Activated CD8-positive, alpha-beta T cell treated with anti-CD3 and anti-CD28 coated beads, Interleukin-2, amount 10 ng/mL, durations not matched to agents 7 days and 5 days (primary cell): ENCODE measurements around the gene CRYBB1. TPM values are rescaled to one million over a fixed set of nuclear protein-coding genes. Genes with fewer than 3 reads are reported as not detected.
A peak's percentile ranks its signal among the peaks of the same experiment; 100 is the strongest.

Source experiments
- ATAC-seq: fragments of 150-1000 bp; cut with Tn5 transposase; one replicate; pipeline ENCODE4 v1.10.0; 2021; ENCODE audit warnings: moderate library complexity
- CTCF ChIA-PET: fragments of 350-600 bp; sonication (Branson Sonifier 250); formaldehyde crosslinking; loops from one replicate; lab custom pipeline; 2021; ENCODE audit warnings: antibody characterized with exemption; lab: Charles Lee
- POLR2A ChIA-PET: fragments of 350-600 bp; sonication (Branson Sonifier 250); formaldehyde crosslinking; loops from one replicate; lab custom pipeline; 2021; ENCODE audit warnings: antibody characterized with exemption; lab: Charles Lee
- DNase-seq: peaks from one replicate; pipeline ENCODE4 v3.0.0-alpha.2; 2020
- H3K27ac Mint-ChIP-seq: one replicate; pipeline ENCODE4 v1.8.0; 2021; ENCODE audit warnings: mild to moderate bottlenecking, mixed read lengths
- H3K27me3 Mint-ChIP-seq: one replicate; pipeline ENCODE4 v1.8.0; 2021; ENCODE audit warnings: low read depth, mixed read lengths
- H3K36me3 Mint-ChIP-seq: one replicate; pipeline ENCODE4 v1.8.0; 2021; ENCODE audit warnings: low read depth, mixed read lengths
- H3K4me1 Mint-ChIP-seq: one replicate; pipeline ENCODE4 v1.8.0; 2021; ENCODE audit warnings: low read depth, mixed read lengths
- H3K4me3 Mint-ChIP-seq: one replicate; pipeline ENCODE4 v1.8.0; 2021; ENCODE audit warnings: mild to moderate bottlenecking, mixed read lengths
- H3K9me3 Mint-ChIP-seq: one replicate; pipeline ENCODE4 v1.8.0; 2022; ENCODE audit warnings: mixed read lengths; ENCODE audit not compliant: insufficient read depth
- total RNA-seq, 2 experiments: library from RNA; stranded (reverse); gene quantifications; one replicate each; pipeline ENCODE4 v1.2.3, GENCODE V29; 2021

CRYBB1 gene
- total RNA-seq, 2 experiments from 2014 or later, result not detected

- Mint-ChIP-seq H3K4me1 (peaks cover 49% of the 10 kb centered on the region), H3K4me3 (no peak overlapping the region), H3K27me3 (no peaks in the 10 kb centered on the region), H3K9me3 (no peaks in the 10 kb centered on the region), H3K27ac (no peak overlapping the region), H3K36me3 (peaks cover 34% of the 10 kb centered on the region)
- DNase-seq (no peak), ATAC-seq (no peak)
- ChIA-PET CTCF (interaction anchor here (1.0 to 2.3 kb wide), 2 partner anchors 61 to 103 kb away, joined by 3 to 6 read pairs; no protein-coding TSS in a partner anchor), POLR2A (no interaction called here)
Measured at GRCh38 chr22:26564181-26564580, 53.6 kb downstream of the CRYBB1 start.

GRCh38 chr22:26563022-26563421 is 54.8 kb downstream of the CRYBB1 start:
- DNase-seq, result peak; percentile 35
- Mint-ChIP-seq H3K9me3 (no peaks in the 10 kb centered on the region), H3K27ac (no peak overlapping the region), H3K27me3 (no peaks in the 10 kb centered on the region), H3K4me1 (peaks cover 46% of the 10 kb centered on the region), H3K36me3 (peaks cover 30% of the 10 kb centered on the region), H3K4me3 (no peak overlapping the region)
- ChIA-PET CTCF (interaction anchor here (2.3 kb wide), 1 partner anchor 60 kb away, joined by 6 read pairs; no protein-coding TSS in a partner anchor), POLR2A (no interaction called here)
- no peak for ATAC-seq

GRCh38 chr22:26561756-26562417 is 55.9 kb downstream of the CRYBB1 start:
- Mint-ChIP-seq H3K9me3 (no peaks in the 10 kb centered on the region), H3K36me3 (peaks cover 28% of the 10 kb centered on the region), H3K27ac (peak overlapping the region; percentile 22), H3K27me3 (no peaks in the 10 kb centered on the region), H3K4me3 (no peak overlapping the region), H3K4me1 (peaks cover 41% of the 10 kb centered on the region)
- DNase-seq, result no peak
- no peak for ATAC-seq
- ChIA-PET POLR2A (interaction anchor here (0.6 kb wide), 1 partner anchor 15 kb away, joined by 3 read pairs; no protein-coding TSS in a partner anchor), CTCF (interaction anchor here (0.8 to 2.3 kb wide), 3 partner anchors 11 to 59 kb away, joined by 3 to 6 read pairs (median 4); no protein-coding TSS in a partner anchor)

GRCh38 chr22:26559961-26560575 is 57.8 kb downstream of the CRYBB1 start:
- no peak for DNase-seq
- Mint-ChIP-seq H3K4me3 (no peak overlapping the region), H3K27me3 (no peaks in the 10 kb centered on the region), H3K4me1 (peaks cover 30% of the 10 kb centered on the region), H3K36me3 (peaks cover 25% of the 10 kb centered on the region), H3K27ac (peak overlapping the region; percentile 8), H3K9me3 (no peaks in the 10 kb centered on the region)
- ChIA-PET POLR2A (no interaction called here), CTCF (interaction anchor here (0.6 to 1.1 kb wide), 2 partner anchors 17 to 133 kb away, joined by 3 read pairs; no protein-coding TSS in a partner anchor)
- no peak for ATAC-seq

- Mint-ChIP-seq H3K27me3 (no peaks in the 10 kb centered on the region), H3K4me1 (peaks cover 32% of the 10 kb centered on the region), H3K4me3 (no peak overlapping the region), H3K9me3 (no peaks in the 10 kb centered on the region), H3K27ac (peak overlapping the region; percentile 53), H3K36me3 (peaks cover 9% of the 10 kb centered on the region)
- POLR2A ChIA-PET, result no interaction called here
- CTCF ChIA-PET, result no interaction called here
- ATAC-seq (no peak), DNase-seq (no peak)
Measured at GRCh38 chr22:26558248-26558895, 59.5 kb downstream of the CRYBB1 start.

GRCh38 chr22:26556904-26557303 is 60.9 kb downstream of the CRYBB1 start:
- H3K36me3 Mint-ChIP-seq, result peaks cover 9% of the 10 kb centered on the region
- peaks cover 33% of the 10 kb centered on the region for H3K4me1 Mint-ChIP-seq
- POLR2A ChIA-PET, result no interaction called here
- H3K27me3 Mint-ChIP-seq, result no peaks in the 10 kb centered on the region
- no peak overlapping the region for H3K4me3 Mint-ChIP-seq
- CTCF ChIA-PET, result no interaction called here
- H3K9me3 Mint-ChIP-seq, result no peaks in the 10 kb centered on the region
- no peak overlapping the region for H3K27ac Mint-ChIP-seq
- ATAC-seq (no peak), DNase-seq (no peak)

- Mint-ChIP-seq H3K27me3 (no peaks in the 10 kb centered on the region), H3K9me3 (no peaks in the 10 kb centered on the region), H3K4me1 (peaks cover 29% of the 10 kb centered on the region), H3K27ac (no peak overlapping the region), H3K36me3 (peaks cover 11% of the 10 kb centered on the region), H3K4me3 (no peak overlapping the region)
- ATAC-seq (no peak), DNase-seq (no peak)
- ChIA-PET POLR2A (interaction anchor here (0.6 kb wide), 1 partner anchor 16 kb away, joined by 3 read pairs; no protein-coding TSS in a partner anchor), CTCF (interaction anchor here (0.8 kb wide), 1 partner anchor 110 kb away, joined by 3 read pairs; no protein-coding TSS in a partner anchor)
Measured at GRCh38 chr22:26555478-26555877, 62.3 kb downstream of the CRYBB1 start.

GRCh38 chr22:26554956-26555355 is 62.9 kb downstream of the CRYBB1 start:
- H3K9me3 Mint-ChIP-seq, result no peaks in the 10 kb centered on the region
- POLR2A ChIA-PET, result no interaction called here
- no peaks in the 10 kb centered on the region for H3K27me3 Mint-ChIP-seq
- DNase-seq, result no peak
- peak overlapping the region; percentile 30 for H3K27ac Mint-ChIP-seq
- H3K4me1 Mint-ChIP-seq, result peaks cover 29% of the 10 kb centered on the region
- peaks cover 13% of the 10 kb centered on the region for H3K36me3 Mint-ChIP-seq
- no peak for ATAC-seq
- no peak overlapping the region for H3K4me3 Mint-ChIP-seq
- CTCF ChIA-PET, result interaction anchor here (0.8 kb wide), 1 partner anchor 111 kb away, joined by 3 read pairs; no protein-coding TSS in a partner anchor

- ChIA-PET CTCF (no interaction called here), POLR2A (no interaction called here)
- ATAC-seq (no peak), DNase-seq (no peak)
- Mint-ChIP-seq H3K36me3 (peaks cover 17% of the 10 kb centered on the region), H3K4me1 (peaks cover 27% of the 10 kb centered on the region), H3K27ac (peak overlapping the region; percentile 16), H3K27me3 (no peaks in the 10 kb centered on the region), H3K4me3 (no peak overlapping the region), H3K9me3 (no peaks in the 10 kb centered on the region)
Measured at GRCh38 chr22:26553056-26553752, 64.6 kb downstream of the CRYBB1 start.

- ChIA-PET POLR2A (no interaction called here), CTCF (no interaction called here)
- H3K27ac Mint-ChIP-seq, result no peak overlapping the region
- no peak for DNase-seq
- peaks cover 33% of the 10 kb centered on the region for H3K4me1 Mint-ChIP-seq
- ATAC-seq, result no peak
- peaks cover 4% of the 10 kb centered on the region for H3K9me3 Mint-ChIP-seq
- H3K36me3 Mint-ChIP-seq, result peaks cover 23% of the 10 kb centered on the region
- H3K27me3 Mint-ChIP-seq, result no peaks in the 10 kb centered on the region
- no peak overlapping the region for H3K4me3 Mint-ChIP-seq
Measured at GRCh38 chr22:26552466-26552865, 65.4 kb downstream of the CRYBB1 start.

- Mint-ChIP-seq H3K36me3 (peaks cover 31% of the 10 kb centered on the region), H3K4me3 (no peak overlapping the region), H3K4me1 (peaks cover 42% of the 10 kb centered on the region), H3K27me3 (no peaks in the 10 kb centered on the region), H3K27ac (no peak overlapping the region), H3K9me3 (peaks cover 6% of the 10 kb centered on the region)
- DNase-seq (no peak), ATAC-seq (no peak)
- ChIA-PET POLR2A (no interaction called here), CTCF (no interaction called here)
Measured at GRCh38 chr22:26551568-26551967, 66.3 kb downstream of the CRYBB1 start.
